Endothelial cell of umbilical vein (primary cell): ENCODE measurements around the gene WRAP53.

ENCODE experiments used
- CTCF ChIP-seq, 2 donors: IDR thresholded peaks; 1 replicate in 1 of 2; 2 replicates in 1 of 2; pipeline ENCODE4 v1.5.1; 2011; ENCODE audit warnings: low read length in 2 of 2, mild to moderate bottlenecking in 2 of 2, moderate library complexity in 2 of 2, control low read depth in 1 of 2, inconsistent platforms in 1 of 2, low read depth in 1 of 2; ENCODE audit not compliant: insufficient read depth in 1 of 2; ENCODE audit errors: extremely low read depth in 1 of 2
- GATA2 ChIP-seq: IDR thresholded peaks from 2 replicates; pipeline ENCODE4 v1.7.0; 2011; ENCODE audit warnings: low read depth, mild to moderate bottlenecking, moderate library complexity, mixed read lengths, low read length; ENCODE audit not compliant: insufficient read length, insufficient read depth
- JUN ChIP-seq: IDR thresholded peaks from 2 replicates; pipeline ENCODE4 v1.6.1; 2011; ENCODE audit warnings: borderline replicate concordance, low read depth; ENCODE audit not compliant: insufficient read length, insufficient read depth
- MAX ChIP-seq: IDR thresholded peaks from 2 replicates; pipeline ENCODE4 v1.6.1; 2011; ENCODE audit not compliant: insufficient read depth, insufficient read length
- MYC ChIP-seq: IDR thresholded peaks from one replicate; pipeline ENCODE4 v1.6.1; 2011; ENCODE audit warnings: mild to moderate bottlenecking, low read depth, low read length
- POLR2A ChIP-seq: IDR thresholded peaks from 2 replicates; pipeline ENCODE4 v1.6.1; 2012; ENCODE audit warnings: low read depth, mild to moderate bottlenecking, control low read depth, low read length

- no peak for TF ChIP-seq GATA2
- peak in 1 of 2 donors; percentile 9 for TF ChIP-seq CTCF (IDR thresholded peaks at IDR 0.05; ENCODE audit: extremely low read depth in 1 of 2, insufficient read depth in 1 of 2, low read depth in 1 of 2, low read length in 2 of 2)
- no peak for TF ChIP-seq MAX
- TF ChIP-seq POLR2A = no peak
- no peak for TF ChIP-seq MYC
- no peak for TF ChIP-seq JUN
Measured at GRCh38 chr17:7711051-7711755, 22.9 kb downstream of the WRAP53 start.
